Activated CD4-positive, alpha-beta T cell treated with anti-CD3 and anti-CD28 coated beads for 36 hours (primary cell): ENCODE results near the gene CHSY3. TPM values are rescaled to one million over a fixed set of nuclear protein-coding genes. Genes with fewer than 3 reads are reported as not detected.

Experiments used
- ATAC-seq: fragments of 200-7000 bp; cut with Tn5 transposase; one replicate; pipeline ENCODE4 v1.10.0; 2021; ENCODE audit warnings: mild to moderate bottlenecking, moderate library complexity
- CTCF ChIA-PET: fragments of 350-600 bp; sonication (Branson Sonifier 250); formaldehyde crosslinking; loops from one replicate; lab custom pipeline; 2021; ENCODE audit warnings: antibody characterized with exemption; lab: Charles Lee
- POLR2A ChIA-PET: fragments of 350-600 bp; sonication (Branson Sonifier 250); formaldehyde crosslinking; loops from one replicate; lab custom pipeline; 2021; ENCODE audit warnings: antibody characterized with exemption, inconsistent platforms; lab: Charles Lee
- DNase-seq: peaks from one replicate; pipeline ENCODE4 v3.0.0-alpha.2; 2020
- H3K27ac Mint-ChIP-seq: one replicate; pipeline ENCODE4 v1.8.0; 2021; ENCODE audit warnings: mixed read lengths
- H3K27me3 Mint-ChIP-seq: one replicate; pipeline ENCODE4 v1.8.0; 2021; ENCODE audit warnings: mixed read lengths
- H3K36me3 Mint-ChIP-seq: one replicate; pipeline ENCODE4 v1.8.0; 2021; ENCODE audit warnings: low read depth, mixed read lengths
- H3K4me1 Mint-ChIP-seq: one replicate; pipeline ENCODE4 v1.8.0; 2021; ENCODE audit warnings: mixed read lengths
- H3K4me3 Mint-ChIP-seq: one replicate; pipeline ENCODE4 v1.8.0; 2021; ENCODE audit warnings: mild to moderate bottlenecking, moderate library complexity, mixed read lengths
- H3K9me3 Mint-ChIP-seq: one replicate; pipeline ENCODE4 v1.8.0; 2021; ENCODE audit warnings: low read depth, mixed read lengths
- intact Hi-C, 2 experiments: fragments of 100-400 bp; cut with DNase I in 1 of 2; cut with micrococcal nuclease in 1 of 2; formaldehyde crosslinking; loops; one replicate each; pipeline versions ENCODE4 v1.14.2 to v1.15.1; 2022 to 2024; cut with DNase I, micrococcal nuclease
- total RNA-seq, 2 experiments: library from RNA; stranded (reverse); gene quantifications; one replicate each; pipeline ENCODE4 v1.2.3, GENCODE V29; 2021

The CHSY3 gene
- total RNA-seq, 2 experiments from 2014 or later = not detected

DNA sequence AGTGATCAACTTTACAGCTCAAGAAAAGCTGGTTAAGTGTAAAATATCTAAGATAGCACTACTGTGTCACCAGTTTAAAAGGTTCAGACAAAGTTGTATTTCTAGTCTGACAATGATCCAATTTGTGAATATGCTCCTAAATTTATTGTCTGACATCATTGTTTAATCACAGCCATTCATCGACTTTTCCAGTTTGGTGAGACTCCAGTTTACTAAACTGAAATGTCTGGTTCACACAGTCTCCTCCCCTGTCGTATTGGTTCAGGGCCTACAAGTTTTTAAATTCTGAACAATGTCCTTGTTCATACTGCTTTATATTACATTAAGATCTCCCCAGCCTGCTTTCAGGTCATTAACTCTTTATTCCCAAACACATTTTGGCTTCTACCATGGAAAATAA, 161.4 kb downstream of the CHSY3 start:
- Mint-ChIP-seq H3K4me1 (no peaks in the 10 kb centered on the region), H3K36me3 (no peaks in the 10 kb centered on the region), H3K9me3 (peaks cover under 1% of the 10 kb centered on the region), H3K4me3 (no peak overlapping the region), H3K27me3 (peaks cover 2% of the 10 kb centered on the region), H3K27ac (no peak overlapping the region)
- ChIA-PET CTCF (no interaction called here), POLR2A (no interaction called here)
- DNase-seq (no peak), ATAC-seq (no peak)
- intact Hi-C loops = no loop called here

GRCh38 chr5:130066644-130067043, 162.4 kb downstream of the CHSY3 start:
- Mint-ChIP-seq H3K27ac (no peak overlapping the region), H3K9me3 (no peaks in the 10 kb centered on the region)
- CTCF ChIA-PET = interaction anchor here (0.8 kb wide), 1 partner anchor 1051 kb away, joined by 3 read pairs; no protein-coding TSS in a partner anchor

DNA sequence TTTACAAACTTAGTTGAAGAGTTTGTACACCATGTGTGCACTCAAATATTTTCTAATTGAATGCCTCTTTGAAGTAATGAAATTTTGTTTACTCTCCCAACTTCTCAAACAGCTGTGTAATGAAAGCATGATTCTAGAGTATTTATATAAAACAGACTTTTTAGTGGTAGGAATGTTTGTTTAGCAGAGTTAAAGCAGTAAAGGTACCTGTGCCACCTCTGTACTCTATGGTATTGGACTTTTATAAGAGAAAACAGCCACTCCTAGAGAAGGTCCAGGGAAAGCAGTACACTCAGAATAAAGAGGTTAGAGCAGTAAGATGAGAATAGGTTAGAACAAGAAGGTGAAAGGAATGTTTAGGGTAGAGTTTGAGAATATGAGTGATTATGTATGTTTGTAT, 163.1 kb downstream of the CHSY3 start:
- CTCF ChIA-PET = no interaction called here
- Mint-ChIP-seq H3K27ac (no peak overlapping the region), H3K4me1 (no peaks in the 10 kb centered on the region), H3K36me3 (no peaks in the 10 kb centered on the region), H3K4me3 (no peak overlapping the region), H3K27me3 (no peaks in the 10 kb centered on the region), H3K9me3 (no peaks in the 10 kb centered on the region)
- intact Hi-C loops = no loop called here
- ATAC-seq (no peak), DNase-seq (no peak)
- POLR2A ChIA-PET = no interaction called here

More at GRCh38 chr5:130066644-130067043, 162.4 kb downstream of the CHSY3 start:
- DNase-seq (no peak), ATAC-seq (no peak)
- H3K4me3 Mint-ChIP-seq = no peak overlapping the region
- H3K36me3 Mint-ChIP-seq = no peaks in the 10 kb centered on the region
- H3K27me3 Mint-ChIP-seq = no peaks in the 10 kb centered on the region
- no peaks in the 10 kb centered on the region for H3K4me1 Mint-ChIP-seq
- intact Hi-C loops = no loop called here
- POLR2A ChIA-PET = no interaction called here

- POLR2A ChIA-PET = no interaction called here
- CTCF ChIA-PET = no interaction called here
- ATAC-seq = no peak
- no peaks in the 10 kb centered on the region for H3K27me3 Mint-ChIP-seq
- no peaks in the 10 kb centered on the region for H3K9me3 Mint-ChIP-seq
- no peak overlapping the region for H3K4me3 Mint-ChIP-seq
- H3K36me3 Mint-ChIP-seq = no peaks in the 10 kb centered on the region
- no peak for DNase-seq
- no peak overlapping the region for H3K27ac Mint-ChIP-seq
- H3K4me1 Mint-ChIP-seq = no peaks in the 10 kb centered on the region
- intact Hi-C loops = no loop called here
Observed at GRCh38 chr5:130068101-130068500, 163.8 kb downstream of the CHSY3 start.

GRCh38 chr5:130068988-130069387, 164.7 kb downstream of the CHSY3 start:
- POLR2A ChIA-PET = no interaction called here
- CTCF ChIA-PET = no interaction called here
- H3K36me3 Mint-ChIP-seq = no peaks in the 10 kb centered on the region
- no peaks in the 10 kb centered on the region for H3K9me3 Mint-ChIP-seq
- no peak overlapping the region for H3K27ac Mint-ChIP-seq
- no peak overlapping the region for H3K4me3 Mint-ChIP-seq
- H3K4me1 Mint-ChIP-seq = no peaks in the 10 kb centered on the region
- ATAC-seq (no peak), DNase-seq (no peak)
- intact Hi-C loops = no loop called here
- no peaks in the 10 kb centered on the region for H3K27me3 Mint-ChIP-seq

GRCh38 chr5:130074820-130075219, 170.6 kb downstream of the CHSY3 start:
- intact Hi-C loops = no loop called here
- ATAC-seq (no peak), DNase-seq (no peak)
- ChIA-PET CTCF (no interaction called here), POLR2A (no interaction called here)
- Mint-ChIP-seq H3K9me3 (no peaks in the 10 kb centered on the region), H3K36me3 (no peaks in the 10 kb centered on the region), H3K4me1 (no peaks in the 10 kb centered on the region), H3K27ac (no peak overlapping the region), H3K27me3 (peaks cover 2% of the 10 kb centered on the region), H3K4me3 (no peak overlapping the region)

DNA sequence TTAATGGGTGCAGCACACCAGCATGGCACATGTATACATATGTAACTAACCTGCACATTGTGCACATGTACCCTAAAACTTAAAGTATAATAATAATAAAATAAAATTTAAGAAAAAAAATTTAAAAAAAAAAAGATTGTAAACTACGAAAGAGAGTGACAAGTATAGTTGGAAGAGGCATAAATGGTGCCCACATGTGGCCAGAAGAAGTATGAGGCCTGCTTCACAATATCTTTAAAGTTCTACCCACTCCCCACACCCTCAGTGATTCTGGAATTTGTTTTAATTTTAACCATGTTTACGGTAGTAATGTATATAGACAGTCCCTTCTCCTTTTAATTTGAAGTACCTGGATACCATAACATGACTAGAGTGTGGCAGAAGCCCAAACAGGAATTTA, 172.7 kb downstream of the CHSY3 start:
- no peaks in the 10 kb centered on the region for H3K4me1 Mint-ChIP-seq
- ChIA-PET CTCF (no interaction called here), POLR2A (no interaction called here)
- H3K9me3 Mint-ChIP-seq = no peaks in the 10 kb centered on the region
- intact Hi-C loops = no loop called here
- DNase-seq (no peak), ATAC-seq (no peak)
- H3K4me3 Mint-ChIP-seq = no peak overlapping the region
- H3K27me3 Mint-ChIP-seq = peaks cover 7% of the 10 kb centered on the region
- H3K27ac Mint-ChIP-seq = no peak overlapping the region
- H3K36me3 Mint-ChIP-seq = no peaks in the 10 kb centered on the region

- H3K4me1 Mint-ChIP-seq = no peaks in the 10 kb centered on the region
- no peaks in the 10 kb centered on the region for H3K9me3 Mint-ChIP-seq
- ChIA-PET POLR2A (no interaction called here), CTCF (interaction anchor here (1.5 kb wide), 1 partner anchor 8 kb away, joined by 3 read pairs; no protein-coding TSS in a partner anchor)
- intact Hi-C loops = no loop called here
- peaks cover 7% of the 10 kb centered on the region for H3K27me3 Mint-ChIP-seq
- ATAC-seq (no peak), DNase-seq (no peak)
- no peak overlapping the region for H3K4me3 Mint-ChIP-seq
- H3K27ac Mint-ChIP-seq = no peak overlapping the region
- H3K36me3 Mint-ChIP-seq = no peaks in the 10 kb centered on the region
Observed at GRCh38 chr5:130078661-130079060, 174.4 kb downstream of the CHSY3 start.

DNA sequence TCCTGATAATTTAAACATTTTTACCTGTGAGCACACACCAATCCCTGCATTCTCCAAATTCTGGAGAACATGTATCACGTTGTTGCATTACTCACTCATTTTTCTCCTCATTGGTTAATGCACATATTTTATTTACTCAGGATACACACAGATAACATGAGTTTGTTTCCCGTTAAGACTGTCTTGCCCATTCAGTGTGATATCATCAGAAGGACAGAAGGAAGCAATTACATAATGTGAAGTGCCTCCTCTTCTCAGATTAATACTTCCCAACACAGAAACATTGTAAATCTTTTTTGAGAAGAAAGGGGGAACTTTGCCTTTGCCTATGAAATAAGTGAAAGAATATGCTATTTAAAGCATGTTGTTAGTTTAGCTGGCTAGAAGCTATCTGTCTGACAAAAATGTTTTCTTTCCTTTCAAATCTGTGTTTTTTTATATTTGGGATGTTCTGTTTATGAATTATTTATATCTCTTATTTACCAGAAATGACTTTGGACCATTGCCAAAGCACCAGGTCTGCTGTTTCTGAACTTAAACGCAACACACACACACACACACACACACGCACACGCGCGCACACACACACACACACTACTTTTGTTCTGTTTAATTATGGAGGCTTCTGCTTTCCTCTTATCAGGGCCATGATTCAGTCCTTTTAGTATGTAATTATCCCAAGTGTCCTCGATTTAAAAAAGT, 186.5 kb downstream of the CHSY3 start:
- POLR2A ChIA-PET = no interaction called here
- Mint-ChIP-seq H3K27ac (no peak overlapping the region), H3K36me3 (no peaks in the 10 kb centered on the region), H3K4me1 (no peaks in the 10 kb centered on the region), H3K4me3 (no peak overlapping the region), H3K9me3 (peaks cover 4% of the 10 kb centered on the region), H3K27me3 (peaks cover under 1% of the 10 kb centered on the region)
- CTCF ChIA-PET = no interaction called here
- intact Hi-C loops = no loop called here
- no peak for ATAC-seq
- no peak for DNase-seq

DNA sequence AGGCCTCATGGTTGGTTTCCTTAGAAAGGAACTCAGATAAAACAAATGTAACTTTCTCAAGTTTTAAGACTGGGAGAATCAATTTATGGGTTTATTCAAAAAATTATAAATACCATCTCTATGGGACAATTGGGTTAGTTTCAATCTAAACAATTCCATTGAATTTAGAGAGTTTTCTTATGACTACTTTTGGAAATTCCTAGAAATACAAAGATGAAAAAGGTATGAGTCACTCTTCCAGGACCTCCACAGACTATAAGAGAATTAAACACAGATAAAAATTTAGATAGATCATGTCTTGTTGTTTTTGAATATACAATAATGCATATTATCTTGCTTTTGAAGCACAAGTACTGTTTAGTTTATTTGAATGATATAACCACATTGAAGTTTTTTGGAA, 188.7 kb downstream of the CHSY3 start:
- H3K4me3 Mint-ChIP-seq = no peak overlapping the region
- CTCF ChIA-PET = no interaction called here
- H3K9me3 Mint-ChIP-seq = peaks cover 4% of the 10 kb centered on the region
- no peak for DNase-seq
- no peaks in the 10 kb centered on the region for H3K36me3 Mint-ChIP-seq
- POLR2A ChIA-PET = no interaction called here
- ATAC-seq = no peak
- intact Hi-C loops = no loop called here
- no peaks in the 10 kb centered on the region for H3K27me3 Mint-ChIP-seq
- H3K27ac Mint-ChIP-seq = no peak overlapping the region
- no peaks in the 10 kb centered on the region for H3K4me1 Mint-ChIP-seq

- intact Hi-C loops = no loop called here
- no peaks in the 10 kb centered on the region for H3K36me3 Mint-ChIP-seq
- ChIA-PET CTCF (interaction anchor here (0.7 kb wide), 1 partner anchor 57 kb away, joined by 3 read pairs; no protein-coding TSS in a partner anchor), POLR2A (no interaction called here)
- H3K4me3 Mint-ChIP-seq = no peak overlapping the region
- ATAC-seq (no peak), DNase-seq (no peak)
- no peaks in the 10 kb centered on the region for H3K27me3 Mint-ChIP-seq
- no peaks in the 10 kb centered on the region for H3K4me1 Mint-ChIP-seq
- H3K27ac Mint-ChIP-seq = no peak overlapping the region
- peaks cover 4% of the 10 kb centered on the region for H3K9me3 Mint-ChIP-seq
Observed at GRCh38 chr5:130096483-130096882, 192.2 kb downstream of the CHSY3 start.

- ChIA-PET POLR2A (no interaction called here), CTCF (no interaction called here)
- Mint-ChIP-seq H3K4me3 (no peak overlapping the region), H3K27ac (no peak overlapping the region), H3K36me3 (no peaks in the 10 kb centered on the region), H3K4me1 (no peaks in the 10 kb centered on the region), H3K9me3 (no peaks in the 10 kb centered on the region), H3K27me3 (no peaks in the 10 kb centered on the region)
- ATAC-seq (no peak), DNase-seq (no peak)
- intact Hi-C loops = no loop called here
Observed at GRCh38 chr5:130099008-130099407, 194.7 kb downstream of the CHSY3 start.
